ENCODE measurements around the gene IFT122.
"Not testable (repeated sequence)": the region's sequence is repeated elsewhere in the genome, so short reads cannot be mapped to it uniquely, and the experiment has no call there.

IFT122 gene

DNA sequence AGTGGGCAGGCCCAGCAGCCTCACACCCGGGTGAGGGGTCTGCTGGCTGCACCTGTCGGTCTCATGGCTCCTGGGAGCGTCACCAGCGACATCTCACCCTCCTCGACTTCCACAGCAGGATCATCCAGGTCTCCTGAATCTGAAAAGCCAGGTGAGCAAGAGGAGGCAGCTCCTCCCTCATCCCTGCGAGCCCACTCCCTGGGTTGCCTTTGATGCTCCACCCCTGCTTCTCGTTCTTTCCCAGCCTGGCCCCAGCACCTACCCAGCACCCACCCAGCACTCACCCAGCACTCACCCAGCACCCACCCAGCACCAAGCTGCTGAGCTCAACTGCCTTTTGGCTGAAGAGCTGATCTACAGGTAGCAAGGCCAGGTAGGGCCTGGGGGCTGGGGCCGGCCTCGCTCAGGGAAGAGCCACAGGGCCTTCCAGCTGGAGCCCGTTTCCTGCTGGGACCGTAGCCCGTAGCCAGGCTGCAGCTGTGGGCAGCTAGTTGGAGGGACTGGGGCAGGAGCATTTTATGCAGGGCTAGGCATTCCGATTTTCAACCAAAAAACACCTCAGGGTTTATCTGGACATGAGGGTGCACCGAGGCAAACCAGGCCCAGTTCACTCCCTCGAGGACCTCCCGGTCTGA lies 103.2 kb downstream of the IFT122 start, which contains the start of gene H1-8:
Gene H1-8, plus strand, starts transcription at position 20 of the 635 bp plus-strand sequence. Its CDS starts 44 bp downstream, at position 64.
- no peak for FAIRE-seq

DNA sequence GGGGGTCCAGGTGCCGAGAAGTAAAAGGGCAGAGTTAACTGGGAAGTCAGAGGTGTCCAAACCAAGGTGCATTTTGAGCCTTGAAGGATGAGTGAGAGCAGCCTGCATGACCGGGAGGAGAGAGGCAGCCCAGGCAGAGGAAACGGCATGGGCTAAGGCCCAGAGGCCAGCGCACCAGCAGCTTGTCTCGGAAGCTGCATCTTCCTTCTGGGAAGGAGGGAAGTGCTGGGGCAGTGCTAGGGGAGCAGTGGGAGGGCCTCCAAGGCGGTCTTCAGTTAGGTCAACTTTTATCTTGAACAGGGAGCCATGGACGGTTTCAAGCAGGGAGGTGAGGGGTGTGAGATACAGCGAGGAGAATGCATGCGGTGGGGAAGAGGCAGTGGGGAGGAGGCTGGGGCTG lies 104.0 kb downstream of the IFT122 start:
- FAIRE-seq = no peak

DNA sequence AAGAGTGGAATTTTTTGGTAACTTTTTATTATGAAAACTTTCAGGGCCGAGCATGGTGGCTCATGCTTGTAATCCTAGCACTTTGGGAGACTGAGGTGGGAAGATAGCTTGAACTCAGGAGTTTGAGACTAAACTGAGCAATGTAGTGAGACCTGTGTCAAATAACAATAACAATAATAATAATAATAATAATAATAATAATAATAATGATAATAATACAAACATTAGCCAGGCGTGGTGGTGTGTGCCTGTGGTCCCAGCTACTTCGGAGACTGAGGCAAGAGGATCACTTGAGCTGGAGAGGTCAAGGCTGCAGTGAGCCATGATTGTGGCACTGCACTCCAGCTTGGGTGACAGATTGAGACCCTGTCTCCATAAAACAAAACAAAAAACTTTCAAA lies 105.9 kb downstream of the IFT122 start:
- FAIRE-seq = not testable (repeated sequence)

- no peak for FAIRE-seq
Measured at GRCh38 chr3:129547241-129547640, 107.2 kb downstream of the IFT122 start.

- FAIRE-seq = no peak
Measured at GRCh38 chr3:129548104-129548965, 108.3 kb downstream of the IFT122 start.

DNA sequence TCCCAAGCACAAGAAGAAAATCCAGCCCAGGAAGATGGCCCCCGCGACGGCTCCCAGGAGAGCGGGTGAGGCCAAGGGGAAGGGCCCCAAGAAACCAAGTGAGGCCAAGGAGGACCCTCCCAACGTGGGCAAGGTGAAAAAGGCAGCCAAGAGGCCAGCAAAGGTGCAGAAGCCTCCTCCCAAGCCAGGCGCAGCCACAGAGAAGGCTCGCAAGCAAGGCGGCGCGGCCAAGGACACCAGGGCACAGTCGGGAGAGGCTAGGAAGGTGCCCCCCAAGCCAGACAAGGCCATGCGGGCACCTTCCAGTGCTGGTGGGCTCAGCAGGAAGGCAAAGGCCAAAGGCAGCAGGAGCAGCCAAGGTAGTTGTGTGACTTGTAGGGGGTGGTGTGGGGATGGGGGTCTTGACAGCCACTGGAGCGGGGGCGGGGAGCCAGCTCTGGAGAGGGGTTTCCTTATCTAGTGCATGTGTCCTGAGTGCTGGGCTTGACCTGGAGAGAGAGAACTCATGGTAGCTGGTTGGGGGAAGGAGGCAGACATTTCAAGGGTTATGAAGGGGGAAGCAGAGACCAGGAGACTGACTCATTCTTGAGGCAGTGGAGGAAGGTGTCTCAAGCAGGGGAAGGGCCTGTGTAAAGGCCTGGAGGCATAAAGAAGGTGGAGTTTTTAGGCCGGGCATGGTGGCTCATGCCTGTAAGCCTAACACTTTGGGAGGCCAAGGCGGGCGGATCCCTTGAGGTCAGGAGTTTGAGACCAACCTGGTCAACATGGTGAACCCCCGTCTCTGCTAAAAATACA lies 109.2 kb downstream of the IFT122 start:
- FAIRE-seq = no peak

- FAIRE-seq = no peak
Measured at GRCh38 chr3:129549805-129550204, 109.8 kb downstream of the IFT122 start.

DNA sequence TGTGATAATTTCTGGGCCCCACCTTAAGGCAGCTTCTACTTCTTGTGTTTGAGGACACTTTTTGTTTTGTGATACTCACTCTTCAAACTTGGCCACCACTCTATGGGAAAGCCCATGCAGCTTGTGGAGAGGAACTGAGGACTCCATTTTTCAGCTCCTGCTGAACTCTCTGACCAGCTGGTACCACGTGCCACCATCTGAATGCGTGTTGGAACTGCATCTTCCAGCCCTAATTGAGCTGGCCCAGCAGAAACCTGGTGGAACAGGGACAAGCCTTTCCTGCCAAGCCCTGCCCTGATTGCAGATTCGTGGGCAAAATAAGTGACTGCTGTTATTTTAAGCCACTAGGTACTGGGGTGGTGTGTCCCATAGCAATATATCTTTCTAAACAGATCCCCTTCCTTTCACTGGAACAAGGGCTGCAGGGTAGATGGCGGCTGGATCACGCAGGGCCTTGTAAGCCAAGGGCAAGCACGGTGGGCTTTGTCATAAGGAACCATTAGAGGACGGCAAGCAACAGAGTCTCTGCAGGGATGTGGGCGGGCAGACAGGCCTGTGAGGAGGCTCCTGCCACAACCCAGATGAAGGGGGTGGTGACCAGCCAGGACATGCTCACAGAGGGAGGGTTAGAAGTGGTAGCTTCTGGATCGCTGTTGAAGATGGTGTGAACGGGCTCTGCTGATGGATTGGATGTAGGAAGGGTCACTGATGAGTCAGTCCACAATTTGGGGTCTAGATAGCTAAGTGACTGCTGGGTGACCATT lies 112.4 kb downstream of the IFT122 start:
- no peak for FAIRE-seq

DNA sequence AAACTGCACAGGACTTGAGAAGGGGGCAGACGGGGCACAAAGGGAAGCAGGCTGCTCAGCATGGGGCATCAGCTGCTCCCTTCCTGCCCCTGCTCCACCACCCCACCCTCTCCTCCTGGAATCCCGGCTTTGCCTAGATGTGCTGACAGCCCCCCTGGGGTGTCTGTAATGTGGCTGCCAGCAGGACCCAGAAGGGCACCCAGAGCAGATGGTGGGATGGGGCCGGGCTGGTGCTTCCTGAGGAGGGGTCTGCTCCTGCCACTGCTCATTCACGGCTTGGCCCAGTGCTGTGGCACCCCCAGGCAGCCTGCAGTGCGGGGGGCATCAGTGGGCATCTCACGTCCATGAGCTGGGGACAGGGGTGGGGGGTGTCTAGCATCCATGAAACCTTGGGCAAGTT lies 113.1 kb downstream of the IFT122 start:
- FAIRE-seq = no peak

DNA sequence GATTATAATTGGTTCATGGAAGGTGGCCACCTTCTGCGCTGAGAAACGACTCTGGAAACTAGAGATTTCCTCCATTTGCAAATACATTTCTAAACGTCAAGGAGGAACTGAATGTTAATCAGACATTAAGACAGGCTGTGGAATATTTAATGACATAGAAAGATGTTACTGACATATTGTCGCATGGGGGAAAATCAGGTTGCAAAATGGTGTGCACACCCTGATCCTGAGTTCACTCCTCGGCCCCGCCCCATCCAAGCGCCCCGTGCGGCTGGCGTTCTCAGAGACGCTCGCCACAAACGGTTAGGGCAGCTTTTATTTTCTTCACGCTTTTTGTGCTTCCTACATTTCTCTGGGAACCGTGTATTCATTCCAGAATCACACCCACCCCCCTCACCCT lies 113.7 kb downstream of the IFT122 start:
- FAIRE-seq = no peak

GRCh38 chr3:129554356-129555152 lies 114.5 kb downstream of the IFT122 start:
- FAIRE-seq = no peak

GRCh38 chr3:129555153-129555550 lies 115.1 kb downstream of the IFT122 start:
- no peak for FAIRE-seq

GRCh38 chr3:129555616-129556357 lies 115.8 kb downstream of the IFT122 start:
- no peak for FAIRE-seq

DNA sequence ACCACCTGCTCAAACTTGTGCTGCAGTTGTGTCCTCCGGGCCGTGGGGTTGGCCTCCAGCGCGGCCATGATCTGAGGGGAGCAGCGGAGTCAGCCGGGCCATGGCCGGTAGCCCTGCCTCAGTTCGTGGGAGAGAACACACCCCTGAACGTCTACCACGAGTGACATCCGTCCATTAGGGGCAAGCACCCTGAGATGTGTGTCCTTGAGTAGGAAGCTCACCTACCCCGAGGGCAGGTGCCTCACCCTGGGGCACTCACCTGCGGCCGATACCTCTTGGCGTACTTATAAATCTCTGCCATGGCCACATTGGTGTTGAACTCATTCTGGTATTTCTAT lies 116.3 kb downstream of the IFT122 start:
- no peak for FAIRE-seq

GRCh38 chr3:129556890-129557547 lies 117.0 kb downstream of the IFT122 start:
- no peak for FAIRE-seq

GRCh38 chr3:129557548-129557894 lies 117.5 kb downstream of the IFT122 start:
- FAIRE-seq = no peak

DNA sequence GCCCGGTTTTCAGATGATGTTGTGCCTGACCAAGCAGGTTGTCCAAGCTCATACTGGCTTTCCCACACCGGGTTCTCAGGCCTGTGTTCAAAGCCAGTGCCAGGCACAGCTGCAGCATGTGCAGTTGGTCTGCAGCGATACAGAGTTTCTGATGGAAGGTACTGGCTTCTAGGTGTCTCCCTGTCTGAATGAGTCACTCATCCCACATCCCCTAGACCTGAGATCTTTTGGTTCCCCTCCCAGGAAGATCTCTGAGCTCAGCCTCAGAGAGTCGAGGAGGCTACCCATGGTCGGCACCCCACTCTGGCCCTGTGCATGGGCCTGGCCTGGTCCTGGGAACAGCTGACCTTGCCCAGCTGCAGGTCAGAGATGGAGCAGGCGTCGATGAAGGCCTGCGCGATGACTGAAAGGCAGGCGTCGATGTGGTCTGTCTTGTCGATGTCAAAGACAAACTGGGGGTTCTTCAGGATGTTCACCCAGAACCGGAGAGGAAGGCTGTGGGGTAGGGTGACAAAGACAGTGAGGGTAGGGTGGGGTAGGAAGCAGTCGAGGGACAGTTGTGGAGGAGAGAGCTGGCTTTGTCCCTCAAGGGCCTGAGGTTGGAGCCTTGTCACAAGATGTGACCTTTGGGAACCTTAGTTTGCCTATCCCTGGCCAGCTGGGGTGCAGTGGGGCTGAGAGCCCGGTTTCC lies 118.2 kb downstream of the IFT122 start:
- no peak for FAIRE-seq

DNA sequence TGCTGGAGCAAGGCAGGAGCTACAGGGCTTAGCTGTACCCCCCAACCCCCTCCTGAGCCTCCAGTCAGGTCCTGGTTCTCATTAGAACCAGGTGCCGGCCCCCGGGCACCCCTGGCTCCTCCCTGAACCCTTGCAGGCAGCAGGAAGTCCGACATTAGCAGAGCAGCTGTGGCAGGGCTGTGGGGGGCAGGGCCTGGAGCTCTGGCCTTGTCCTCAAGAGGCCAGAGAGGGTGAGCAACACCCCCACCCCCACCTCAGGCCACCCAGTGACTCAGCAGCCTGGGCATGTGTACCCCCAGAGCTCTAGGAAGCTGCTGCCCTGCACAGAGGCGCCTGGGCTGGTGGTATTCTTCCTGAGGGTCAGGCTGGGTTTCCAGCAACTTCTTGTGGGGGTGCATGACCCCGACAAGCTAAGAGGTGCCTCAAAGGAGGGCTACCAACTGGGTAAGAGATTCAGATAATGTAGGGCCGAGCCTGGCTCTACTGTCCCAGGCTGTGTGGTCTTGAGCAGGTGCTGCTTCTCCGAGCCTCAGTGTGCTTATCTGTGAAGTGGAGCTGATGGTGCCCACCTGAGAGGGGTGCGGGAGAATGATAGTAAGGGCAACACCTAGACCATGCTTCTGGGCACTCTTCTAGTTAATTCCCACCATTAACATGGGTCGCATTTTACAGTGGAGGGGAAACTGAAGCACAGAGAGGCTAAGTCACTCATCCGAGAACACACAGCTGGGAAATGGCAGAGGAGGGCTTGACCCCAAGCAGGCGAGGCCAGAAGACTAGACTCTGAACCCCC lies 118.9 kb downstream of the IFT122 start:
- FAIRE-seq = no peak

GRCh38 chr3:129559565-129560079 lies 119.6 kb downstream of the IFT122 start:
- no peak for FAIRE-seq

All from G401.6 (cell line).